H1 (cell line): ENCODE results near the gene MRPL36. TPM values are rescaled to one million over a fixed set of nuclear protein-coding genes. Genes with fewer than 3 reads are reported as not detected.
A peak's percentile ranks its signal among the peaks of the same experiment; 100 is the strongest.

Experiments used
- CTCF ChIA-PET: fragments of 300-600 bp; sonication (Branson Sonifier 250); formaldehyde crosslinking; loops from one replicate; lab custom pipeline; 2021; ENCODE audit not compliant: partially characterized antibody; lab: Charles Lee
- POLR2A ChIA-PET: fragments of 300-600 bp; sonication (Branson Sonifier 250); formaldehyde crosslinking; loops from one replicate; lab custom pipeline; 2021; ENCODE audit warnings: inconsistent platforms; ENCODE audit not compliant: partially characterized antibody; lab: Charles Lee
- DNase-seq, 2 experiments: peaks; one replicate each; pipeline versions ENCODE4 v3.0.0 to v3.0.0-alpha.2; 2010 to 2022; ENCODE audit warnings: low spot score in 2 of 2, low read depth in 1 of 2, mixed read lengths in 1 of 2
- FAIRE-seq: peaks from 2 replicates; lab custom pipeline; 2011; peaks lifted over from hg19 to GRCh38; lab: Jason Lieb, UNC
- H2AFZ ChIP-seq: 2 replicates; pipeline ENCODE4 v1.8.1; 2012; ENCODE audit warnings: low read length, inconsistent platforms
- H2AK5ac ChIP-seq: 2 replicates; pipeline ENCODE4 v1.6.1; 2013; ENCODE audit warnings: low read depth, low read length
- H2BK120ac ChIP-seq: replicated peaks from 2 replicates; pipeline ENCODE3; 2013; ENCODE audit warnings: low read depth, low read length, inconsistent platforms
- H2BK12ac ChIP-seq: 2 replicates; pipeline ENCODE4 v1.6.1; 2013; ENCODE audit warnings: low read depth, low read length
- H2BK15ac ChIP-seq: 2 replicates; pipeline ENCODE4 v1.6.1; 2013; ENCODE audit warnings: low read length
- H2BK20ac ChIP-seq: 2 replicates; pipeline ENCODE4 v1.6.1; 2013; ENCODE audit warnings: low read length
- H2BK5ac ChIP-seq: 2 replicates; pipeline ENCODE4 v1.6.1; 2013; ENCODE audit warnings: low read depth, low read length
- H3K14ac ChIP-seq: 2 replicates; pipeline ENCODE4 v1.6.1; 2013; ENCODE audit warnings: inconsistent platforms; ENCODE audit not compliant: insufficient read length
- H3K18ac ChIP-seq: 2 replicates; pipeline ENCODE4 v1.6.1; 2013; ENCODE audit warnings: low read length; ENCODE audit errors: extremely low read depth
- H3K23ac ChIP-seq: 2 replicates; pipeline ENCODE4 v1.6.1; 2013; ENCODE audit warnings: inconsistent platforms; ENCODE audit not compliant: insufficient read length
- H3K23me2 ChIP-seq: 2 replicates; pipeline ENCODE4 v1.6.1; 2013; ENCODE audit warnings: low read depth, low read length
- H3K27ac ChIP-seq: 2 replicates; pipeline ENCODE4 v1.6.1; 2011; ENCODE audit warnings: low read depth, low read length, inconsistent platforms
- H3K27me3 ChIP-seq, 4 experiments: replicated peaks in 1 of 4; 1 replicate in 1 of 4; 2 replicates in 3 of 4; pipeline versions ENCODE4 v1.6.1 to v1.8.1; 2011 to 2013; ENCODE audit warnings: low read length in 3 of 4, mild to moderate bottlenecking in 3 of 4, inconsistent platforms in 2 of 4, mixed read lengths in 2 of 4, moderate library complexity in 1 of 4; ENCODE audit not compliant: control insufficient read depth in 3 of 4, insufficient read depth in 3 of 4; ENCODE audit errors: extremely low read depth in 1 of 4
- H3K36me3 ChIP-seq, 4 experiments: 2 replicates each; pipeline versions ENCODE4 v1.6.1 to v1.8.1; 2011 to 2013; ENCODE audit warnings: mild to moderate bottlenecking in 4 of 4, low read length in 3 of 4, moderate library complexity in 2 of 4, control low read depth in 1 of 4, inconsistent platforms in 1 of 4; ENCODE audit not compliant: insufficient read depth in 4 of 4, control insufficient read depth in 2 of 4
- H3K4ac ChIP-seq: replicated peaks from 2 replicates; pipeline ENCODE3; 2013; ENCODE audit warnings: low read length, low read depth, mixed read lengths, inconsistent platforms; ENCODE audit not compliant: insufficient read length
- H3K4me1 ChIP-seq, 4 experiments: replicated peaks in 1 of 4; 1 replicate in 1 of 4; 2 replicates in 3 of 4; pipeline versions ENCODE4 v1.6.1 to v1.8.1; 2011 to 2013; ENCODE audit warnings: low read length in 3 of 4, inconsistent platforms in 2 of 4, mixed read lengths in 1 of 4; ENCODE audit not compliant: insufficient read depth in 4 of 4, control insufficient read depth in 3 of 4
- H3K4me2 ChIP-seq, 2 experiments: 2 replicates each; pipeline versions ENCODE4 v1.6.1 to v1.8.1; 2011 to 2013; ENCODE audit warnings: low read depth in 2 of 2, low read length in 2 of 2, control low read depth in 1 of 2, inconsistent platforms in 1 of 2, mild to moderate bottlenecking in 1 of 2; ENCODE audit not compliant: insufficient read depth in 1 of 2
- H3K4me3 ChIP-seq, 4 experiments: fragments of 200-600, 300-600 bp in 1 of 4; sonication (generic), shearing (Covaris generic), sonication (Bioruptor Twin) in 1 of 4; 2 replicates each; pipeline versions ENCODE4 v1.5.1 to v1.8.1; 2011 to 2016; ENCODE audit warnings: low read length in 4 of 4, low read depth in 3 of 4, control low read depth in 2 of 4, inconsistent platforms in 2 of 4, mild to moderate bottlenecking in 2 of 4, mixed read lengths in 1 of 4, moderate library complexity in 1 of 4; ENCODE audit not compliant: insufficient read depth in 2 of 4; ENCODE audit errors: extremely low read depth in 1 of 4
- H3K56ac ChIP-seq: replicated peaks from 2 replicates; pipeline ENCODE3; 2013; ENCODE audit warnings: low read depth, mild to moderate bottlenecking, mixed read lengths, low read length, inconsistent platforms; ENCODE audit not compliant: insufficient read length
- H3K79me1 ChIP-seq: 2 replicates; pipeline ENCODE4 v1.6.1; 2013; ENCODE audit warnings: low read depth, low read length, control low read depth
- H3K79me2 ChIP-seq, 2 experiments: 2 replicates each; pipeline versions ENCODE4 v1.6.1 to v1.8.1; 2012 to 2013; ENCODE audit warnings: low read length in 2 of 2, mild to moderate bottlenecking in 2 of 2, inconsistent platforms in 1 of 2; ENCODE audit not compliant: insufficient read depth in 2 of 2, control insufficient read depth in 1 of 2
- H3K9ac ChIP-seq, 4 experiments: replicated peaks in 1 of 4; 1 replicate in 1 of 4; 2 replicates in 3 of 4; pipeline versions ENCODE4 v1.6.1 to v1.8.1; 2011 to 2013; ENCODE audit warnings: low read depth in 3 of 4, low read length in 3 of 4, control low read depth in 2 of 4, mild to moderate bottlenecking in 2 of 4, moderate library complexity in 2 of 4, inconsistent platforms in 1 of 4; ENCODE audit errors: extremely low read depth in 1 of 4
- H3K9me3 ChIP-seq, 2 experiments: 2 replicates each; pipeline versions ENCODE4 v1.6.1 to v1.8.1; 2012 to 2013; ENCODE audit warnings: mild to moderate bottlenecking in 2 of 2, moderate library complexity in 2 of 2, control low read depth in 1 of 2, inconsistent platforms in 1 of 2, low read depth in 1 of 2, low read length in 1 of 2, mixed read lengths in 1 of 2; ENCODE audit not compliant: insufficient read depth in 2 of 2
- H4K20me1 ChIP-seq, 2 experiments: replicated peaks in 1 of 2; 2 replicates each; pipeline versions ENCODE3 to v1.8.1; 2011 to 2013; ENCODE audit warnings: inconsistent platforms in 2 of 2, low read length in 2 of 2, mild to moderate bottlenecking in 1 of 2; ENCODE audit not compliant: insufficient read depth in 2 of 2, control insufficient read depth in 1 of 2
- H4K5ac ChIP-seq: 2 replicates; pipeline ENCODE4 v1.6.1; 2013; ENCODE audit warnings: low read length, low read depth, mixed read lengths, inconsistent platforms; ENCODE audit not compliant: insufficient read length
- H4K8ac ChIP-seq: 2 replicates; pipeline ENCODE4 v1.8.0; 2013; ENCODE audit warnings: mild to moderate bottlenecking, moderate library complexity, low read length, inconsistent platforms; ENCODE audit not compliant: insufficient read depth; ENCODE audit errors: extremely low read depth
- H4K91ac ChIP-seq: replicated peaks from 2 replicates; pipeline ENCODE3; 2013; ENCODE audit warnings: low read length, mixed read lengths, inconsistent platforms; ENCODE audit not compliant: insufficient read length
- CREB1 ChIP-seq: IDR thresholded peaks from 2 replicates; pipeline ENCODE4 v1.6.1; 2012; ENCODE audit warnings: inconsistent platforms
- EP300 ChIP-seq, 2 experiments: IDR thresholded peaks; 1 replicate in 1 of 2; 2 replicates in 1 of 2; pipeline ENCODE4 v1.6.1; 2011 to 2012; ENCODE audit warnings: low read depth in 2 of 2, low read length in 2 of 2, mild to moderate bottlenecking in 2 of 2, borderline replicate concordance in 1 of 2, inconsistent platforms in 1 of 2, moderate library complexity in 1 of 2
- HDAC6 ChIP-seq: IDR thresholded peaks from one replicate; pipeline ENCODE4 v1.7.1; 2012; ENCODE audit warnings: low read depth, mild to moderate bottlenecking, inconsistent platforms, low read length, moderate library complexity
- JUN ChIP-seq: IDR thresholded peaks from 2 replicates; pipeline ENCODE4 v1.6.1; 2011; ENCODE audit warnings: low read depth, mild to moderate bottlenecking, improper control_type of control experiment, low read length
- RAD21 ChIP-seq, 2 experiments: IDR thresholded peaks in 1 of 2; conservative IDR thresholded peaks in 1 of 2; 2 replicates each; pipeline ENCODE4 v1.6.1; 2011; ENCODE audit warnings: low read depth in 2 of 2, low read length in 2 of 2, improper control_type of control experiment in 1 of 2, inconsistent platforms in 1 of 2, mild to moderate bottlenecking in 1 of 2, moderate library complexity in 1 of 2
- WGBS, 2 experiments: shearing (Covaris generic) in 1 of 2; methylation state at CpG; one replicate each; pipeline versions ENCODE4 v1.1.6 to v1.1.7; 2013 to 2015; ENCODE audit warnings: low lambda C conversion rate in 2 of 2, mixed read lengths in 2 of 2, inconsistent platforms in 1 of 2, low coverage in 1 of 2, missing lambda C conversion rate in 1 of 2; ENCODE audit not compliant: insufficient replicate concordance in 2 of 2, insufficient coverage in 1 of 2, insufficient read length in 1 of 2; ENCODE audit errors: extremely low coverage in 1 of 2, missing lambda C conversion rate in 1 of 2; 5-methylcytosine and 5-hydroxymethylcytosine counted together
- polyA plus RNA-seq, 7 experiments: library from polyadenylated mRNA; depleted of rRNA in 3 of 7; stranded (reverse) in 5 of 7; unstranded in 2 of 7; fragments of >200 nt in 5 of 7; fragments of 200-250 nt in 2 of 7; gene quantifications; 1 replicate in 5 of 7; 2 replicates in 1 of 7; 4 replicates in 1 of 7; pipeline versions ENCODE4 v1.2.1 to v1.2.3, GENCODE V29; 2011 to 2013; ENCODE audit warnings: missing spikeins in 2 of 7, mixed read lengths in 2 of 7
- total RNA-seq: library from RNA; stranded (reverse); fragmentation: NEBNext Ultra II Directional; extraction: Animal tissue kit (Norgen Biotek cat#: 25700); gene quantifications from 2 replicates; pipeline ENCODE4 v1.2.1, GENCODE V29; 2021

MRPL36 gene
- total and polyA plus RNA-seq, 2 of the 8 experiments (the other 6 are each of a cell fraction or from before 2014, with no cell fraction given), result 56.3 to 81.5 TPM

DNA sequence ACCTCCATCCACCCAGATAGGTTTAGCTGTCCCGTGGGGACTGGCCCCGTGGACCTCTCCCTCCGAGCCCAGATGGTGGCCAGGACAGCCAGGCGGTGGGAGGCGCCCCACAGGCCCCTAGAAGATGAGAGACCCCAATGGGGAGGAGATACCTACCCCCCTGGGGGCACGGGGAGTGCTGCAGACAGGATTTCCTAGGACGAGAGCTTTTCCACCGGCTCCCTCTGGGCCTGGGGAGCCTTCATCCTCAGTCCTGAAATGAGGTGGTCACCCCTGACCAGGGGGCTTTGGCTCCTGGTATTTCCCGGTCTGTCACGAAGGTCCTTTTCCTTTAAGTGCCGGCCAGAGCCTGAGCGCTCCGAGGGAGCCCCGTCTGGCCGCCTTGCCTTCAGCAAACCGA, 46.8 kb downstream of the MRPL36 start:
- no peaks in the 10 kb centered on the region for H3K36me3 ChIP-seq
- H3K9me3 ChIP-seq, result no peaks in the 10 kb centered on the region
- POLR2A ChIA-PET, result no interaction called here
- no peak for TF ChIP-seq JUN
- no peak for TF ChIP-seq HDAC6
- TF ChIP-seq RAD21 (IDR thresholded peaks at IDR 0.05 in 1 of 2, conservative IDR thresholded peaks at IDR 0.05 in 1 of 2; ENCODE audit: low read depth in 2 of 2, low read length in 2 of 2), result no peak
- no peak for TF ChIP-seq CREB1
- no peak for TF ChIP-seq EP300 (IDR thresholded peaks at IDR 0.05; ENCODE audit: borderline replicate concordance in 1 of 2, low read depth in 2 of 2, low read length in 2 of 2)
- H4K5ac ChIP-seq, result no peak overlapping the region
- 95% methylated on average over 16 of the region's 16 CpGs; no CpG with 5 or more reads in 1 of the 2 experiments for WGBS, 2 experiments
- H3K9ac ChIP-seq, result no peak overlapping the region
- peaks cover 0 to 6% (median 3%) of the 10 kb centered on the region in 4 experiments; a peak in 2 of 7 replicates for H3K4me1 ChIP-seq
- H4K91ac ChIP-seq, result no peak overlapping the region
- no peak overlapping the region for H3K4me2 ChIP-seq
- no peak overlapping the region for H3K14ac ChIP-seq
- H3K4me3 ChIP-seq, result no peak overlapping the region
- no peak overlapping the region for H2BK20ac ChIP-seq
- no peak overlapping the region for H4K8ac ChIP-seq
- DNase-seq (peak in 1 of 2 experiments; percentile 39), FAIRE-seq (no peak)
- CTCF ChIA-PET, result interaction anchor here (0.6 to 10.6 kb wide), 7 partner anchors 9 to 83 kb away, joined by 3 to 74 read pairs (median 7); no protein-coding TSS in a partner anchor
- H3K18ac ChIP-seq, result no peak overlapping the region
- H3K23ac ChIP-seq, result no peak overlapping the region
- no peaks in the 10 kb centered on the region for H3K23me2 ChIP-seq
- no peak overlapping the region for H3K27ac ChIP-seq
- no peak overlapping the region for H3K4ac ChIP-seq
- H2AFZ ChIP-seq, result no peak overlapping the region
- H3K79me1 ChIP-seq, result no peaks in the 10 kb centered on the region
- no peak overlapping the region for H3K56ac ChIP-seq
- no peaks in the 10 kb centered on the region for H4K20me1 ChIP-seq
- no peaks in the 10 kb centered on the region for H3K79me2 ChIP-seq
- H2BK120ac ChIP-seq, result no peak overlapping the region
- H2AK5ac ChIP-seq, result no peak overlapping the region
- H2BK15ac ChIP-seq, result no peak overlapping the region
- no peaks in the 10 kb centered on the region for H3K27me3 ChIP-seq
- H2BK5ac ChIP-seq, result no peak overlapping the region
- no peak overlapping the region for H2BK12ac ChIP-seq
